Transverse colon (tissue), 3 donors: ENCODE results near the gene SPTBN4.

ENCODE experiments used
- CTCF ChIP-seq, 5 experiments: fragments of 200-600 bp in 3 of 5; fragments of 450-650 bp in 2 of 5; sonication (generic) in 3 of 5; IDR thresholded peaks; 1 replicate in 2 of 5; 2 replicates in 3 of 5; pipeline ENCODE4 v1.5.1; 2016 to 2017; ENCODE audit warnings: antibody characterized with exemption in 5 of 5, inconsistent platforms in 3 of 5, mild to moderate bottlenecking in 2 of 5, moderate library complexity in 1 of 5
- EP300 ChIP-seq: sonication (generic); formaldehyde crosslinking; IDR thresholded peaks from one replicate; pipeline ENCODE4 v1.6.1; 2017; ENCODE audit warnings: antibody characterized with exemption, low read depth
- POLR2A ChIP-seq: fragments of 450-650 bp; IDR thresholded peaks from one replicate; pipeline ENCODE4 v1.6.1; 2016; ENCODE audit warnings: antibody characterized with exemption, mild to moderate bottlenecking, moderate library complexity

- TF ChIP-seq CTCF (IDR thresholded peaks at IDR 0.05) (no peak), POLR2A (no peak), EP300 (no peak)
Observed at GRCh38 chr19:40556953-40557530, 90.2 kb downstream of the SPTBN4 start.
